OCI-LY1 (cell line): ENCODE data around the gene CAMTA1.

Experiments used
- H2AFZ ChIP-seq: fragments of 200-600 bp; sonication (generic), shearing (Covaris generic); 2 replicates; pipeline ENCODE4 v1.6.0; 2014; ENCODE audit warnings: antibody characterized with exemption, mild to moderate bottlenecking, low read length
- H3F3A ChIP-seq: fragments of 200-600 bp; sonication (generic), shearing (Covaris generic); 2 replicates; pipeline ENCODE4 v1.6.0; 2014; ENCODE audit warnings: mild to moderate bottlenecking, antibody characterized with exemption, low read length, moderate library complexity; ENCODE audit not compliant: insufficient read depth
- H3K27ac ChIP-seq: fragments of 200-600 bp; sonication (generic); 2 replicates; pipeline ENCODE4 v1.5.1; 2014; ENCODE audit warnings: low read length, mixed run types, mild to moderate bottlenecking, low read depth; ENCODE audit not compliant: poor library complexity, severe bottlenecking
- H3K27me3 ChIP-seq: fragments of 200-600 bp; sonication (generic); 2 replicates; pipeline ENCODE4 v1.6.0; 2014; ENCODE audit warnings: antibody characterized with exemption, mild to moderate bottlenecking, low read length, moderate library complexity; ENCODE audit not compliant: insufficient read depth
- H3K36me3 ChIP-seq: fragments of 200-600 bp; sonication (generic); 2 replicates; pipeline ENCODE4 v1.6.1; 2014; ENCODE audit warnings: mild to moderate bottlenecking, antibody characterized with exemption, low read length, moderate library complexity, mixed read lengths; ENCODE audit not compliant: insufficient read depth
- H3K4me1 ChIP-seq: fragments of 200-600 bp; sonication (generic); 2 replicates; pipeline ENCODE4 v1.5.1; 2014; ENCODE audit warnings: mild to moderate bottlenecking, low read length, moderate library complexity; ENCODE audit not compliant: insufficient read depth, severe bottlenecking
- H3K4me2 ChIP-seq: fragments of 200-600 bp; sonication (generic), shearing (Covaris generic); 2 replicates; pipeline ENCODE4 v1.6.1; 2014; ENCODE audit warnings: low read length
- H3K4me3 ChIP-seq: fragments of 200-600 bp; sonication (generic); 2 replicates; pipeline ENCODE4 v1.5.1; 2014; ENCODE audit warnings: low read length, low read depth, mild to moderate bottlenecking, mixed read lengths; ENCODE audit not compliant: poor library complexity, severe bottlenecking
- H3K79me2 ChIP-seq: fragments of 200-600 bp; shearing (Covaris generic); 2 replicates; pipeline ENCODE4 v1.6.1; 2016; ENCODE audit warnings: mixed run types, low read length, mixed read lengths; ENCODE audit not compliant: insufficient read depth
- H3K9ac ChIP-seq: fragments of 200-600 bp; sonication (generic), shearing (Covaris generic); 2 replicates; pipeline ENCODE4 v1.6.1; 2014; ENCODE audit warnings: mild to moderate bottlenecking, low read length, mixed read lengths
- H3K9me2 ChIP-seq: fragments of 200-600 bp; sonication (generic), shearing (Covaris generic); 2 replicates; pipeline ENCODE4 v1.6.1; 2014; ENCODE audit warnings: low read depth, mild to moderate bottlenecking, low read length, mixed read lengths
- H3K9me3 ChIP-seq: fragments of 200-600 bp; shearing (Covaris generic); 2 replicates; pipeline ENCODE4 v1.6.1; 2014; ENCODE audit warnings: low read length, mixed read lengths
- H4K20me1 ChIP-seq: fragments of 200-600 bp; sonication (generic), shearing (Covaris generic); 2 replicates; pipeline ENCODE4 v1.6.0; 2016; ENCODE audit warnings: mild to moderate bottlenecking, low read length; ENCODE audit not compliant: insufficient read depth
- EZH2 ChIP-seq: fragments of 200-600 bp; sonication (generic), shearing (Covaris generic); IDR thresholded peaks from 2 replicates; pipeline ENCODE4 v1.8.0; 2017; ENCODE audit warnings: borderline replicate concordance, mixed run types, mild to moderate bottlenecking, antibody characterized with exemption, low read length, moderate library complexity, mixed read lengths
- TF ChIP-seq, protein P1 (sequence below): fragments of 200-600 bp; sonication (generic), shearing (Covaris generic); IDR thresholded peaks from 2 replicates; pipeline ENCODE4 v1.5.1; 2017; ENCODE audit warnings: mild to moderate bottlenecking, antibody characterized with exemption, low read length, moderate library complexity, mixed read lengths

CAMTA1 gene

DNA sequence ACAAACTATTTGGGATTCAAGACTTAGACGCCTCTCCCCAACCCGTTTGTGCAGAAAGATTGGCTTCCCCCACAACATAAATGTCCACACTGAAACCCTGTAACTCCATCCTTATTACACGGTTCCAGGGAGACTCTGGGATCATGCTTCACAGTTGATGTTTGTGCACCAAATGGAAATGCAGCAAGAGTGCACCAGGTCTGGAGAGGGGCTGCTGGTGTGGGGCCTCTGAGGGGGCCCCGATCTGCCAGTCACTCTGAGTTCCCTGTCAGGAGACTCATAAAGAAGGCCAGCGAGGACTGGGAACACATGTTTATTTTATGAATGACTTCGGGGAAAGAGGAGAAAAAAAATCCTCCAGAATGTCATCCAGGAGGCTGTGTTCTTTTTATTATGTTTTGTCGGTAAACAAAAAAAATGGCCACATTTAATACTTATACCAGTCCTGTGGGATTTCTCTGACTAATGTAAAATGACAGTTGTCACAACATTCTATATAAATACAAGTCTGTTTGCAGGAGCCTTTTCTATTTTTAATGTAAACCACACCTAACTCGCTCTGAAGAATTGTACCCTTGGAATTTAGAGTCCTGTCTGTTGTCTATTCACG lies 546.8 kb downstream of the CAMTA1 start:
- Histone ChIP-seq H3K4me1 (no peaks in the 10 kb centered on the region), H3K9ac (no peak overlapping the region), H4K20me1 (no peaks in the 10 kb centered on the region), H3K9me3 (no peaks in the 10 kb centered on the region), H3K4me3 (no peak overlapping the region), H3K27ac (no peak overlapping the region), H3K9me2 (no peaks in the 10 kb centered on the region), H3F3A (no peaks in the 10 kb centered on the region), H2AFZ (no peak overlapping the region), H3K27me3 (0 out of 2 replicates have a peak, but pooled peaks cover 5% of the 10 kb centered on the region), H3K79me2 (no peaks in the 10 kb centered on the region), H3K36me3 (no peaks in the 10 kb centered on the region), H3K4me2 (no peak overlapping the region)
- TF ChIP-seq, protein P1, sequence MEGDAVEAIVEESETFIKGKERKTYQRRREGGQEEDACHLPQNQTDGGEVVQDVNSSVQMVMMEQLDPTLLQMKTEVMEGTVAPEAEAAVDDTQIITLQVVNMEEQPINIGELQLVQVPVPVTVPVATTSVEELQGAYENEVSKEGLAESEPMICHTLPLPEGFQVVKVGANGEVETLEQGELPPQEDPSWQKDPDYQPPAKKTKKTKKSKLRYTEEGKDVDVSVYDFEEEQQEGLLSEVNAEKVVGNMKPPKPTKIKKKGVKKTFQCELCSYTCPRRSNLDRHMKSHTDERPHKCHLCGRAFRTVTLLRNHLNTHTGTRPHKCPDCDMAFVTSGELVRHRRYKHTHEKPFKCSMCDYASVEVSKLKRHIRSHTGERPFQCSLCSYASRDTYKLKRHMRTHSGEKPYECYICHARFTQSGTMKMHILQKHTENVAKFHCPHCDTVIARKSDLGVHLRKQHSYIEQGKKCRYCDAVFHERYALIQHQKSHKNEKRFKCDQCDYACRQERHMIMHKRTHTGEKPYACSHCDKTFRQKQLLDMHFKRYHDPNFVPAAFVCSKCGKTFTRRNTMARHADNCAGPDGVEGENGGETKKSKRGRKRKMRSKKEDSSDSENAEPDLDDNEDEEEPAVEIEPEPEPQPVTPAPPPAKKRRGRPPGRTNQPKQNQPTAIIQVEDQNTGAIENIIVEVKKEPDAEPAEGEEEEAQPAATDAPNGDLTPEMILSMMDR, result no peak
- no peak for TF ChIP-seq EZH2

DNA sequence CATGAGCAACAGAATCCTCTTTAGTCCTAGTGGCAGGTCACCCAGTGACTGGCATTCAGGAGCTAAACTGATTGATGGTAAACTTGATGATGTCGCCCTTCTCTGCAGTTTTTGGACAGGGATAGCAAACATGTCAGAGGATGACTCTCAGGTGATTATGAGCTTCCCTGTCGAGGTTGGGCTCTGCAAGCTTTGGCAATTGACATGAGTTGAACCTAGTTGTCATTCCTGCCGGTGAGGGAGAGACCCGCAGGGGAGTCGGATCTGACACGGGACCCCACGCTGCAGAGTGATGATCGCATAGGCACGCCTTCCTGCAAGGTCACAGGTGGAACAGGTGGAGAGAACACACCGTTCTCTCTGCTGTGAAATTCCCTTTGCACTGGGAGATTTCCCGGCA lies 547.8 kb downstream of the CAMTA1 start:
- H4K20me1 ChIP-seq, result no peaks in the 10 kb centered on the region
- TF ChIP-seq, protein P1, result no peak
- TF ChIP-seq EZH2, result no peak
- H3K27me3 ChIP-seq, result 0 out of 2 replicates have a peak, but pooled peaks cover 5% of the 10 kb centered on the region
- H3K36me3 ChIP-seq, result no peaks in the 10 kb centered on the region
- H2AFZ ChIP-seq, result no peak overlapping the region
- H3K9ac ChIP-seq, result no peak overlapping the region
- no peaks in the 10 kb centered on the region for H3K9me3 ChIP-seq
- no peaks in the 10 kb centered on the region for H3K9me2 ChIP-seq
- no peak overlapping the region for H3K4me2 ChIP-seq
- no peak overlapping the region for H3K4me3 ChIP-seq
- no peak overlapping the region for H3K27ac ChIP-seq
- H3K79me2 ChIP-seq, result no peaks in the 10 kb centered on the region
- H3K4me1 ChIP-seq, result no peaks in the 10 kb centered on the region
- no peaks in the 10 kb centered on the region for H3F3A ChIP-seq

DNA sequence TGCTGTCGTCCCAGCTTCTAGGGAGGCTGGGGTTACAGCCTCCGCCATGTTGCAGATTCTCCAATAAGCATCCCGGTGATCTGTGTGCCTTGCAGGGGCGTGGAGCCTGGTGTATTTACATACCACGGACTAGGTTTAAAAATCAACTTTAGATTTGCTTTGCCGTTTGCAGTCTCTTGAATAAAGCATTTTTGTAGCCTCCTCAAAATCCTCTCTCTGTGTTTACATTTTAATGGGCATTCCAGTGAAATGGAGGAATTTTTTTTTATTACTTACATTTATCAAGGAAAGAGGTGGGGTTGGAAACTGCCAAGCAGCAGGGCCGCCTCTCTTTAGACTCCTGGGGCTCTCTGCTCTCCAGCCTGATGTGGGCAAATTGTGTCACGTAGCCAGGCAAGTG lies 548.4 kb downstream of the CAMTA1 start:
- Histone ChIP-seq H2AFZ (no peak overlapping the region), H3K4me2 (no peak overlapping the region), H3K27me3 (0 out of 2 replicates have a peak, but pooled peaks cover 5% of the 10 kb centered on the region), H3K27ac (no peak overlapping the region), H3K9ac (no peak overlapping the region), H4K20me1 (no peaks in the 10 kb centered on the region), H3K9me2 (no peaks in the 10 kb centered on the region), H3K79me2 (no peaks in the 10 kb centered on the region), H3K4me1 (no peaks in the 10 kb centered on the region), H3K9me3 (no peaks in the 10 kb centered on the region), H3K4me3 (no peak overlapping the region), H3F3A (no peaks in the 10 kb centered on the region), H3K36me3 (no peaks in the 10 kb centered on the region)
- TF ChIP-seq, protein P1, result no peak
- no peak for TF ChIP-seq EZH2
